Heart right ventricle (tissue), 16 donors: ENCODE results near the gene CHID1. TPM values are rescaled to one million over a fixed set of nuclear protein-coding genes. Genes with fewer than 3 reads are reported as not detected.

ENCODE experiments used
- ATAC-seq, 8 donors: fragments of 200-7000 bp; cut with Tn5 transposase; one replicate each; pipeline ENCODE4 v1.9.1; 2020; ENCODE audit warnings: mild to moderate bottlenecking in 8 of 8, moderate library complexity in 8 of 8, moderate number of reproducible peaks in 1 of 8
- DNase-seq, 2 donors: peaks; one replicate each; pipeline ENCODE4 v3.0.0-alpha.2; 2020
- H3K27ac ChIP-seq, 10 donors: fragments of 200-600 bp; sonication (generic) in 2 of 10; one replicate each; pipeline versions ENCODE4 v1.5.0 to v1.8.0; 2020 to 2022; ENCODE audit warnings: mild to moderate bottlenecking in 3 of 10
- H3K27me3 ChIP-seq, 7 donors: fragments of 200-600 bp; one replicate each; pipeline ENCODE4 v1.8.0; 2021 to 2022; ENCODE audit warnings: mild to moderate bottlenecking in 2 of 7
- H3K36me3 ChIP-seq, 9 donors: fragments of 200-600 bp; sonication (generic) in 1 of 9; one replicate each; pipeline versions ENCODE4 v1.5.0 to v1.8.0; 2020 to 2022; ENCODE audit warnings: mild to moderate bottlenecking in 2 of 9
- H3K4me1 ChIP-seq, 9 donors: fragments of 200-600 bp; sonication (generic) in 1 of 9; one replicate each; pipeline versions ENCODE4 v1.5.0 to v1.8.0; 2020 to 2022; ENCODE audit warnings: mild to moderate bottlenecking in 4 of 9
- H3K4me3 ChIP-seq, 10 donors: fragments of 200-600 bp; sonication (generic) in 2 of 10; one replicate each; pipeline versions ENCODE4 v1.5.0 to v1.8.0; 2020 to 2022; ENCODE audit warnings: mild to moderate bottlenecking in 7 of 10, moderate library complexity in 2 of 10
- H3K9me3 ChIP-seq, 11 donors: fragments of 200-600 bp in 10 of 11; sonication (generic) in 2 of 11; one replicate each; pipeline versions ENCODE4 v1.5.0 to v1.8.0; 2013 to 2022; ENCODE audit warnings: mild to moderate bottlenecking in 2 of 11, control low read depth in 1 of 11, moderate library complexity in 1 of 11
- CTCF ChIP-seq, 9 donors: fragments of 200-600 bp; sonication (generic) in 2 of 9; IDR thresholded peaks; one replicate each; pipeline versions ENCODE4 v1.5.0 to v1.8.0; 2021 to 2022; ENCODE audit warnings: antibody characterized with exemption in 9 of 9, mild to moderate bottlenecking in 5 of 9, moderate library complexity in 1 of 9
- WGBS, 2 donors: extraction: QIAGEN DNeasy Blood & Tissue Kit; methylation state at CpG; one replicate each; pipeline ENCODE4 v1.1.7; 2013; ENCODE audit warnings: inconsistent platforms in 1 of 2; 5-methylcytosine and 5-hydroxymethylcytosine counted together
- intact Hi-C, 10 donors: fragments of 100-400 bp; cut with DNase I; formaldehyde crosslinking; loops; one replicate each; pipeline versions ENCODE4 v1.11.1 to v1.14.2; 2022
- polyA plus RNA-seq, 2 donors: library from polyadenylated mRNA; stranded (reverse); fragments of 200-250 nt; gene quantifications; one replicate each; pipeline ENCODE4 v1.2.3, GENCODE V29; 2013
- total RNA-seq, 10 donors: library from RNA; stranded (reverse); fragmentation: NEBNext Ultra II Directional in 3 of 10; extraction: Animal tissue kit (Norgen Biotek cat#: 25700) in 3 of 10; gene quantifications; one replicate each; pipeline versions ENCODE4 v1.2.1 to v1.2.4, GENCODE V29; 2021 to 2023
- donor health status: Arrhythmogenic right ventricular cardiomyopathy.
- donor health status: ischemic (EF 13 %, LVEDD 7.1; RV severe dilation, severe dysfunction).
- donor health status: healthy with polysubstance abuse.
- donor health status: DM: no; HTN: yes; CAD: no.
- donor health status: DM: no; HTN: no; CAD: no.
- donor health status: ischemic (EF 25% LVEDD 6.9; RV normal size, moderate dysfunction).
- donor health status: ischemic (EF 25% LVEDD 5.7; RV mildly dilated, moderate dysfunction).
- donor health status: healthy.
- donor health status: DM: yes; HTN: yes; CAD: no.
- donor health status: Ischemic cardiomyopathy.
- donor health status: ischemic (EF 35%, LVEDD 5.7; RV mildly dilated, moderate dysfunction).
- donor health status: nonischemic (EF 11% LVEDD 7.7; RV severe dilation, severe dysfunction).
- donor health status: DM: yes; HTN: yes; CAD: no.
- donor health status: PGD.
- donor health status: ischemic (EF 29% LVEDD 5.4; RV normal size, mild dysfunction).
- donor health status: nonischemic (EF 23%, LVEDD 6.1; RV moderate dilation, normal function).

The CHID1 gene
- total and polyA plus RNA-seq, 12 donors: 40.1 to 75.2 (median 57.5) TPM

GRCh38 chr11:829176-829846, 81.3 kb downstream of the CHID1 start:
- peak in 1 of 2 donors; percentile 65 for DNase-seq
- intact Hi-C loops: no loop called here
- H3K27ac ChIP-seq: peak overlapping the region; percentile 58 to 90 (median 86)

GRCh38 chr11:828506-829175, 82.0 kb downstream of the CHID1 start:
- intact Hi-C loops: no loop called here
- Histone ChIP-seq H3K4me1 (peaks cover 37 to 82% (median 66%) of the 10 kb centered on the region in 9 donors), H3K4me3 (peak overlapping the region in 9 of 10 donors; percentile 31 to 69 (median 52)), H3K27ac (peak overlapping the region; percentile 58 to 90 (median 86)), H3K27me3 (peaks cover 0 to 64% (median 0%) of the 10 kb centered on the region in 7 donors), H3K9me3 (no peaks in the 10 kb centered on the region), H3K36me3 (peaks cover 0 to 24% (median 16%) of the 10 kb centered on the region in 9 donors)
- no peak for ATAC-seq
- 55 to 56% methylated on average over 21 of the region's 21 CpGs for WGBS, 2 donors
- peak in 1 of 2 donors; percentile 43 for DNase-seq
- no peak for TF ChIP-seq CTCF (IDR thresholded peaks at IDR 0.05)

More at GRCh38 chr11:829176-829846, 81.3 kb downstream of the CHID1 start:
- Histone ChIP-seq H3K9me3 (no peaks in the 10 kb centered on the region), H3K36me3 (peaks cover 0 to 17% (median 9%) of the 10 kb centered on the region in 9 donors), H3K27me3 (peaks cover 0 to 64% (median 0%) of the 10 kb centered on the region in 7 donors), H3K4me1 (peaks cover 41 to 87% (median 73%) of the 10 kb centered on the region in 9 donors), H3K4me3 (peak overlapping the region; percentile 3 to 69 (median 48))
- TF ChIP-seq CTCF (IDR thresholded peaks at IDR 0.05): no peak
- WGBS, 2 donors: 19 to 22% methylated on average over 40 of the region's 40 CpGs
- ATAC-seq: peak; percentile 3 to 52 (median 16)

GRCh38 chr11:827897-828192, 82.8 kb downstream of the CHID1 start, which contains the start of gene CRACR2B:
Gene CRACR2B, plus strand, starts transcription at chr11:827919. Its CDS starts 689 bp downstream, at chr11:828608.
- Histone ChIP-seq H3K9me3 (no peaks in the 10 kb centered on the region), H3K36me3 (peaks cover 0 to 32% (median 19%) of the 10 kb centered on the region in 9 donors), H3K4me3 (peak within 1 kb of the TSS; percentile 24 to 69 (median 58)), H3K4me1 (peaks cover 35 to 86% (median 65%) of the 10 kb centered on the region in 9 donors), H3K27me3 (peaks cover 0 to 64% (median 0%) of the 10 kb centered on the region in 7 donors), H3K27ac (peak within 1 kb of the TSS; percentile 72 to 90 (median 86))
- DNase-seq: no peak
- intact Hi-C loops: no loop called here
- WGBS, 2 donors: 41 to 49% methylated on average over 5 of the region's 5 CpGs
- no peak for TF ChIP-seq CTCF (IDR thresholded peaks at IDR 0.05)
- no peak for ATAC-seq

- Histone ChIP-seq H3K4me3 (peak overlapping the region; percentile 24 to 69 (median 58)), H3K27me3 (peaks cover 0 to 61% (median 0%) of the 10 kb centered on the region in 7 donors), H3K4me1 (peaks cover 34 to 88% (median 67%) of the 10 kb centered on the region in 9 donors), H3K9me3 (no peaks in the 10 kb centered on the region), H3K27ac (peak overlapping the region; percentile 72 to 90 (median 86)), H3K36me3 (peaks cover 0 to 37% (median 19%) of the 10 kb centered on the region in 9 donors)
- intact Hi-C loops: no loop called here
- peak in 4 of 8 donors; percentile 3 to 25 (median 14) for ATAC-seq
- 4 to 7% methylated on average over 42 to 66 of the region's 66 CpGs for WGBS, 2 donors
- TF ChIP-seq CTCF (IDR thresholded peaks at IDR 0.05): no peak
- DNase-seq: peak in 1 of 2 donors; percentile 56
Observed at GRCh38 chr11:827146-827896, 83.3 kb downstream of the CHID1 start.
